Mammary epithelial cell (primary cell): Measurements from ENCODE around the gene SEMA3G.

Experiments used
- CTCF ChIP-seq, 2 donors: IDR thresholded peaks in 1 of 2; conservative IDR thresholded peaks in 1 of 2; 2 replicates each; pipeline ENCODE4 v1.5.1; 2011 to 2012; ENCODE audit warnings: inconsistent platforms in 2 of 2, low read length in 2 of 2, mild to moderate bottlenecking in 2 of 2, control low read depth in 1 of 2, low read depth in 1 of 2; ENCODE audit not compliant: insufficient read depth in 1 of 2; ENCODE audit errors: extremely low read depth in 1 of 2
- EZH2 ChIP-seq: IDR thresholded peaks from 2 replicates; pipeline ENCODE4 v1.6.1; 2012; ENCODE audit warnings: low read length, inconsistent platforms, borderline replicate concordance

DNA sequence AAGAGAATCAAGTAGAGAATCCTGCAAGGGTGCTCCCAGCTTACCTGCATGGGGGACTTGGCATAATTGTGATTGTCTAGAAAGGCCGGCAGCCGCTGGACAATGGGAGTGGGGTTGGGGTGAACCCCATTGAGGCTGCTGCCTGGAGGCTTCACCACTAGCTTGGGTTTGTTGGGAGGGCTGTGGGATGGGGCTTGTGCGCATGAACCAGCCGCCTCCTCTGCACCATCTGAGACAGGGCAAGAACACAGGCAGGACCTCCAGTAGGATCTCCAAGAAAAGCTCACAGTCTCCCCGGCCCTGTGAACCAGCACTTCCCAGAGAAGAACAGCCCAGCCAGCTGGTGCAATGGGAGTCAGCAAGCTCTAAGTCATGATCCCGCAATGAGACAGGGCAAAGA is 39.8 kb downstream of the SEMA3G start:
- TF ChIP-seq CTCF (conservative IDR thresholded peaks at IDR 0.05 in 1 of 2, IDR thresholded peaks at IDR 0.05 in 1 of 2; ENCODE audit: extremely low read depth in 1 of 2, insufficient read depth in 1 of 2, low read depth in 1 of 2, low read length in 2 of 2) (no peak), EZH2 (no peak)
